ENCODE data around the gene STK10.

STK10 gene

GRCh38 chr5:172106511-172107356 lies 81.3 kb downstream of the STK10 start:
- TF ChIP-seq, protein P1, sequence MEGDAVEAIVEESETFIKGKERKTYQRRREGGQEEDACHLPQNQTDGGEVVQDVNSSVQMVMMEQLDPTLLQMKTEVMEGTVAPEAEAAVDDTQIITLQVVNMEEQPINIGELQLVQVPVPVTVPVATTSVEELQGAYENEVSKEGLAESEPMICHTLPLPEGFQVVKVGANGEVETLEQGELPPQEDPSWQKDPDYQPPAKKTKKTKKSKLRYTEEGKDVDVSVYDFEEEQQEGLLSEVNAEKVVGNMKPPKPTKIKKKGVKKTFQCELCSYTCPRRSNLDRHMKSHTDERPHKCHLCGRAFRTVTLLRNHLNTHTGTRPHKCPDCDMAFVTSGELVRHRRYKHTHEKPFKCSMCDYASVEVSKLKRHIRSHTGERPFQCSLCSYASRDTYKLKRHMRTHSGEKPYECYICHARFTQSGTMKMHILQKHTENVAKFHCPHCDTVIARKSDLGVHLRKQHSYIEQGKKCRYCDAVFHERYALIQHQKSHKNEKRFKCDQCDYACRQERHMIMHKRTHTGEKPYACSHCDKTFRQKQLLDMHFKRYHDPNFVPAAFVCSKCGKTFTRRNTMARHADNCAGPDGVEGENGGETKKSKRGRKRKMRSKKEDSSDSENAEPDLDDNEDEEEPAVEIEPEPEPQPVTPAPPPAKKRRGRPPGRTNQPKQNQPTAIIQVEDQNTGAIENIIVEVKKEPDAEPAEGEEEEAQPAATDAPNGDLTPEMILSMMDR (IDR thresholded peaks at IDR 0.05; ENCODE audit: low read depth, low read length): peak; percentile 90
- H3K4me3 ChIP-seq (ENCODE audit: low read depth, low read length): no peak overlapping the region

- H3K4me3 ChIP-seq (ENCODE audit: low read depth, low read length): no peak overlapping the region
- TF ChIP-seq, protein P1 (IDR thresholded peaks at IDR 0.05; ENCODE audit: low read depth, low read length): no peak
Observed at GRCh38 chr5:172105811-172106210, 82.2 kb downstream of the STK10 start.

DNA sequence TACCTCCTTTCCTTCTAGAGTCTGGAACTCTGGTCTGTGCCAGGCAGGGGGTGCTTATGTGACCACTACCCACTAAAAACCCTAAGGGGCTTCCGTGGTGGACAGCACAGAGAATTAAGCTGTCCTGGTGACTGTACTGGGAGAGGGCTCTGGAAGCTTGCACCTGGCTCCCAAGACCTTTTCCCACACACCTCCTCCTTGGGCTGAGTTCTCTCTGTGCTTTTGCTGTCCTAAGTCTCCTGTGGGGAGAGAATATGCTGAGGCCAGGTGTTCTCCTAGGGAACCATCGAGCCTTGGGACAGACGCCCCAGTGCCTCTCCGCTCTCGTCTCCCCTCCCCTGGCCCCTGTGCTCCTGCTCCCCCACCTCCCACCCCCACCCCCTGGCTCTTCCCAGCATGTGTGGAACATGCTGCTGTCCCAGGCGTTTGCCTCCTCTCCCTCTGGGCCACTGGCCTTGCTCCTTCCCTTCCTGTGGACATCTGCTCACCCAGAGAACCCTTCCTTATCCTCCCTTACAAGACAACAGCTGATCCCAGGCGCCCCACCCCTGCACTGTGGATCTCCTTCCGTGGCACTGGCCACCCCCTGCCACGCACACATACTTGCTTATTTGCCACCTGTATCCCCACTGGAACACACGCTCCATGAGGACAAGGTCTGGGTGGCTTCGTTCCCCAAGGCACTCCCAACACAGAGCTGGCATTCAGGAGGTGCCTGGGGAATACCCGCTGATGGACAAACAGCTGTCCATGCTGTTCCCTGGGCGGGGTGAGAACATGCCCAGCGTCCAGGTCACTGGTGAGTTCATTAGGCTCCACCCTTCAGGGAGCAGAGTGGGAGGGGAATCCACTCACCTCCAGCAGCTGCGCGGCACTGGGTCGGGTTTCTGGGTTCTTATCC lies 83.0 kb downstream of the STK10 start:
- TF ChIP-seq, protein P1 (IDR thresholded peaks at IDR 0.05; ENCODE audit: low read depth, low read length): no peak
- H3K4me3 ChIP-seq (ENCODE audit: low read depth, low read length): no peak overlapping the region

GRCh38 chr5:172104021-172104420 lies 84.0 kb downstream of the STK10 start:
- TF ChIP-seq, protein P1 (IDR thresholded peaks at IDR 0.05; ENCODE audit: low read depth, low read length): no peak
- H3K4me3 ChIP-seq (ENCODE audit: low read depth, low read length): no peak overlapping the region

DNA sequence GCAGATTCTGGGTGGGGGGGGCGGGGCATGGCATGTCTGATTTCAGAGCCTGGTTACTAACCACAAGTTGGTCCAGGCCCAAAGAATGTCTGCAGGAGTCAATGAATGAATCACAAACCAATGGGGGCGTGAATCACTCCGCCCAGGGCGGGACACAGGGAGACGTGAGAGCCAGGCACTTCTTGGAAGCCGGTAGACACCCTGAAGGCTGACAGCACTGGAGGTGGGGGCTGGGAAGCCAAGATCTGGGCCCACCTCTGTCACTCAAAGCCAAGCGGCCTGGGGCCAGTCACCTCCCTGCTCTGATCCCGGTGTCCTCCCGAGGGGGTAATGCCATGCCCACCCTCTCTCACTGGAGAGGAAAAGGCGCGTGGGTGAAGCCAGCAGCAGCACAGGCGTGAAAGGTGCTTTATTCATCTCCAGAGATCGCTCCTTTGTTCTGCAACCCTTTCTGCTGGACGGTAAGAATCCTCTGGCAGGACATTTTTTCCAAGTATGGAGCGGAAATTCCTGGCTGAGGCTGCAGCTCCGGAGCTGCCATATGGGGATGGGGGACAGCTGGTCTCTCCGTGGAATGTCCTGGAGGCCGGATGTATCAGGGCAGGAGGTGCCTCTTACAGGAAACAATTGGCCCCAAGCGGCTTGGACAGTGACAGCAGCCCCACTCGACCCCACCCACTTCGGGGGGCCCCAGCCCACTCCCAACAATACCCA lies 85.0 kb downstream of the STK10 start:
- TF ChIP-seq, protein P1 (IDR thresholded peaks at IDR 0.05; ENCODE audit: low read depth, low read length): no peak
- peak overlapping the region; percentile 43 for H3K4me3 ChIP-seq (ENCODE audit: low read depth, low read length)

GRCh38 chr5:172102218-172102870 lies 85.7 kb downstream of the STK10 start:
- TF ChIP-seq, protein P1 (IDR thresholded peaks at IDR 0.05; ENCODE audit: low read depth, low read length): no peak
- H3K4me3 ChIP-seq (ENCODE audit: low read depth, low read length): no peak overlapping the region

Data from WI38 (cell line).